NCI-H345 treated with DMSO at 0.1 percent for 48 hours (cell line): Measurements from ENCODE around the gene STAU1.
"Not testable (repeated sequence)": the region's sequence is repeated elsewhere in the genome, so short reads cannot be mapped to it uniquely, and the experiment has no call there.

Experiments used
- DNase-seq: peaks from one replicate; lab custom pipeline; 2025; ENCODE audit not compliant: unreplicated experiment; lab: John Stamatoyannopoulos, UW

The STAU1 gene

DNA sequence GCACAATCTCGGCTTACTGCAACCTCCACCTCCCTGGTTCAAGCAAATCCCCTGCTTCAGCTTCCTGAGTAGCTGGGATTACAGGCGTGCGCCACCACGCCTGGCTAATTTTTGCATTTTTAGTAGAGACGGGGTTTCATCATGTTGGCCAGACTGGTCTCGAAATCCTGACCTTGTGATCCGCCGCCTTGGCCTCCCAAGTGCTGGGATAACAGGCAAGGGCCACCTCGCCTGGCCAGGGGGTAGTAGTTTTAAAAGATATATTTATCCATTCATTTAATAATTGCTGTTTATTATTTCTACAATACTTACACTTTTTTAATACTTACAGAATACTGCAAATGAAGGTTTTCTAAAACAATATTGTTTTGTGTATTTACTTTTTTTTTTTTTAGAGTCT is 15.6 kb upstream of the STAU1 start:
- DNase-seq = no peak

DNA sequence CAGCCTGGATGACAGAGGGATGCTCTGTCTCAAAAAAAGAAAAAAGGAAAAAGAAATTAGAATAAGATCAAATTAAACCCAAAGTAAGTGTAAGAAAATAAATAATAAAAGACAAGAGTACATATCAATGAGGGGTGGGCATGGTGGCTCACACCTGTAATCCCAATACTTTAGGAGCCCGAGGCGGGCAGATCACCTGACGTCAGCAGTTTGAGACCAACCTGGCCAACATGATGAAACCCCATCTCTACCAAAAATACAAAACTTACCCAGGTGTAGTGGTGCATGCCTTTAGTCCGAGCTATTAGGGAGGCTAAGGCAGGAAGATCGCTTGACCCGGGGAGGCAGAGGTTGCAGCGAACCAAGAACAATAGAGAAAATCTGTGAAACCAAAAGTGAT is 14.9 kb upstream of the STAU1 start:
- no peak for DNase-seq

- DNase-seq = no peak
Measured at GRCh38 chr20:49199729-49200293, 11.7 kb upstream of the STAU1 start.

- DNase-seq = not testable (repeated sequence)
Measured at GRCh38 chr20:49192944-49193518, 4.9 kb upstream of the STAU1 start.

DNA sequence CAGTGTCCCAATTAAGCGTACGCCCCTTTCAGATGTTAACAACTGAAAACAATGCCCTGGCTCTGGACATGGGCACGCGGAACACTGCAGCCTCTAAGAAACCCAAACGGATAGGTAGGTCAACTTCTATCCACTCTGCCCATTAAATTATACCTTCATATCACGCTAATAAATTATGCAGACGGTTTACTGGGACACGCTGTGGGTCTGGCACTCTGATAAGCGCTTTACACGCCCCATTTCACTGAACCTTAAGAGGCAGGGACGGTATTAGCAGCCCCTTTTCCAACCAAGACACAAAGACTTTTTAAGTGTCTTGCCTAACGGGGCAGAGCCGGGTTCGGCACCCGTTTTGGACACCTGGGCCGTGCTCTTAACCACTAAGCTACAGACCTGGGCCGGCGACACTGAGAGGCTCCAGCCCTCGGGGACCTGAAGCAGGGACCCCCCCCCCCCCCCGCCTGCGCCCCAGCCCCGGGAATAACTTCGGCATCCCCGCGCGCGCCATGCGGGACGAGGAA is 744 bp downstream of the STAU1 start:
- DNase-seq = no peak

DNA sequence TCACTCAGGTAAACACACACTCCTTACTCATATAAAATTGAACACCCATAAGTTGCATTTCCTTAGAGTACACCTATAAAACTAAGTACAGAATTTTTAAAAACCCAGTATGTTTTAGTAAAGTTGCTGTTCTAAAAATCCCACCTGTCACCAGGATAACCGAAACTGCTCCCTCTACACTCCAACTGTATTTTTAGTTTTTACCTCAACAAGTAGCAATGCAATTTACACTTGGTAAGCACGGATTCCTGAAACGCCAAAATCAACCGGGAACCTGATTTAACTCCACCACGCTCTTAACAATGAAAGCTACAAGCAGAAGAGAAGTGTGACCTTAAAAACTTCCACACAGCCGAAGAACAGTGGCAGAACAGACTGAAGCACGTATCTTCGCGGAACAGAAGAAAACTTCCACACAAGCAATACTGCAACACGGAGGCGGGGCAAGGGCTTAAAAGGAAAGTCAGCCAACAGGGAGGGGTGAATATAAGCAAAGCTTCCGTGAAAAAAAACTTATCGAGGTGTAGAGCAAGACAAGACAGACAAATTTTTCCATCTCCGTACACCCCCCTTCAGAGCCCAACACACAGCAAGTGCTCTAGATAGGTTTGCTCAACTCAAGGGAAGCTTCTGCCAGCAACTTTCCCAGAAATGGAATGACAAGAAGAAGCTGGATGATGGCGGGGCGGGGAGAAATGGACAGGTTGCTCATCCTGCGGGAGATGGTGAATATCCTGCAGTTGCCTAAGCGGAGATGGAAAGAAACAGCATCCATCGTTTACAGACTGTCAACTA is 1.4 kb downstream of the STAU1 start:
- DNase-seq = no peak

DNA sequence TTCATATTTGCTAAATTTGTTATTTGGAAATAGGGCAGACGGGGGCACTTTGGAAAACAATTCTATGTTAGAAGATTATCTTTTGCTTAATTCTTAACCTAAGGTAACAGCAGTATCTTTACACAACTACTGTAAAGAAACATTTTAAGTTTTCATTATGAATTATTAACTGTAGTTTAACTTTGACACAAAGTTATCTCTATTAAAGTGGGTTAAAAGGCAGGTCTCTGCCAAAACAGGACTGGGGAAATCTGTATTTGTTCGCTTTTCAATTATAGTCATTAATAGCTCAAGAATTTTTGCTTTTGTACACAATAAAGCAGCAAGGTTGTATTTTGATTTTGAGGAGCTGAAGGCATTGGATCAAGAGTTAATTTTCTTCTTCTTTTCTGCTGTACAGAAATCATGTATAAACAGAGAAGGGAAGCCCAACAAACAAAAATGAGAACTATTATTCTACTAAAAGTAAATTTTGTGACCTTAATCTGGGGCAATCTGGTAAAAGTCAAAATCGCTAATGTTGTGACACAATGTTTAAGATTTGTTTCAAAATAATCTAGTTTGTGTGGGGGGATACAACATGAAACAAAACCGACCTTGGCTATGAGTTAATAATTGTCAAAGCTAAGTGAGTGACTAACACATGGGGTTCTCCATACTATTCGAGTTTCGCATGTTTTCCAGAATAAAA is 2.9 kb downstream of the STAU1 start:
- DNase-seq = no peak

GRCh38 chr20:49184691-49185070 is 3.5 kb downstream of the STAU1 start:
- no peak for DNase-seq

DNA sequence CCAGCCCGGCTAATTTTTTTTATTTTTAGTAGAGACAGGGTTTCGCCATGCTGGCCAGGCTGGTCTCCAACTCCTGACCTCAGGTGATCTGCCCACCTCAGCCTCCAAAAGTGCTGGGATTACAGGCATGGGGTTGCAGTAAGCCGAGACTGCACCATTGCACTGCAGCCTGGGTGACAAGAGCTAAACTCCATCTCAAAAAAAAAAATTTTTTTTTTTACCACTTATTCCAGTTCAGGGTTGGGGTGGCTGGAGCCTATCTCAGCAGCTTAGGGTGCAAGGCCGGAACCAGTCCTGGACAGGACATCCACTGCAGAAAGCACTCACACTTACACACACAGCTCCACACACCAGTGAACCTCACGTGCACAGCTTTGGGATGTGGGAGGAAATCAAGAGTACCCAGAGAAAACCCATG is 4.0 kb downstream of the STAU1 start:
- not testable (repeated sequence) for DNase-seq

GRCh38 chr20:49183444-49183843 is 4.7 kb downstream of the STAU1 start:
- DNase-seq = no peak

GRCh38 chr20:49181265-49181877 is 6.8 kb downstream of the STAU1 start:
- no peak for DNase-seq

- DNase-seq = no peak
Measured at GRCh38 chr20:49179368-49180277, 8.5 kb downstream of the STAU1 start.

DNA sequence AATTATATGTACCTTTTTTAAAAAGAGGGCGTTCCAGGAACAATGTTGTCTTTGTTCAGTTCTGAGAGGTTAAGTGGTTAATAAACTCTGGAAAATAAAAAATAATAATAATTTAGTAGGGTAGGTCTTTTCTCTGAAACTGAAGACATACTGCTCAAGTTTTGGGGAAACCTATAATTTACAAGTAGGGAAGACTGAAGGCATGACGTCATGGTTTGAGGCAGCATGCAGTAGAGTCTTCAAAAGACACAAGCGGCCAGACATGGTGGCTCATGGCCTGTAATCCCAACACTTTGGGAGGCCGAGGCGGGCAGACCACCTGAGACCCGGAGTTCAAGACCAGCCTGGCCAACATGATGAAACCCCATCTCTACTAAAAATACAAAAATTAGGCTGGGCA is 14.0 kb downstream of the STAU1 start:
- DNase-seq = no peak

DNA sequence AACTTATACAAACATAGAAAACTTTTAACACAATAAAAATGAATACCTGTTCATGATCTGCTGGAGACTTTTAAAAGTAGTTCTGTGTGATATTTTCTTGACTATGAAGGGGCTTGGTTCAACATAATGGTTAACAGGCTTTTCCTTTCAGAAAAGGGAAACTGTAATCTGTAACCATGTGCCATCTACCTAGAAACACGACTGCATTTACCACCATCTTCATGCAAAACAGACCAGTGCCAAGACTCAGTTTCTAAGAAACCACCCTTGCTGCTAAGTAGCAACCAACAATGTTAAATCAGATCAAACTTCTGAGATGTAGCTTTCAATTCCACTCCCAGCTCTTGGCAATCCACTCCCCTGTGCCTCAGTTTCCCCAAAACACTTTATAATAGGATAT is 15.7 kb downstream of the STAU1 start:
- DNase-seq = no peak

DNA sequence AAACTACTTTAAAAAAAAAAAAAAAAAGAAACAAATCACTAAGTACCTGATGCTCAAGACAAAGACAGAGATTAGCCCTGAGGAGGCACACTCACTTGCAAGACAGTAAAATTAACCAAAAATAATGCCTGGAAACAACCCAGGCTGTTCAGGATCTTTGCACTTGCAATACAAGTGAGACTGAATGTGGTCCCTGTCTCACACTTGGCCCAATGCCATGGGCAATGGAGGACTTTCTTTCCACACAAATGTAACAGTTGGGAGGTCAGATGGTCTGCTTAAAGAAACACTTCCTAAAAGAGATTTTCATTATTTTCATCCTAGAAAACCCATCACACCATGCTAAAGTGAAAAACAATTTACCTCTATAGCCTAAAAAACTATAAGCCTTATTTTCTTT is 16.2 kb downstream of the STAU1 start:
- no peak for DNase-seq

DNA sequence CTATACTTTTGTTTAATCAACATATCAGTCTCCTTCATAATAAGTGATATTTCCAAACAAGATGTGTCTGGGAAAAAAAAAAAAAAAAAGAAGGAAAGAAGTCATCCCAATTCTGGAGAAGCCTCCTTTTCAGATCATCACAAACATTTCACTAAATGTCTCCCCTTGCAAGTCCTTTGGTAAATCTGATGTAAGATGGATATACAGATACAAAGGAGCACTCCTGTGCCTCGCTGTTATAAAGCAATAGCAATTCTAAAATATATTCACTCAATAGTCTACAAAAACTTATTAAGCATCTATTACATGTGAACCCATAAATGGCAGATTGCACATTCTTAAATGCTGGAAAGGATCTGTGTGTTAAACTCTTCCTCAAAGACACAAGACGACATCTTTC is 17.4 kb downstream of the STAU1 start:
- DNase-seq = no peak

- DNase-seq = no peak
Measured at GRCh38 chr20:49169547-49169946, 18.6 kb downstream of the STAU1 start.

GRCh38 chr20:49168864-49169263 is 19.3 kb downstream of the STAU1 start:
- not testable (repeated sequence) for DNase-seq

DNA sequence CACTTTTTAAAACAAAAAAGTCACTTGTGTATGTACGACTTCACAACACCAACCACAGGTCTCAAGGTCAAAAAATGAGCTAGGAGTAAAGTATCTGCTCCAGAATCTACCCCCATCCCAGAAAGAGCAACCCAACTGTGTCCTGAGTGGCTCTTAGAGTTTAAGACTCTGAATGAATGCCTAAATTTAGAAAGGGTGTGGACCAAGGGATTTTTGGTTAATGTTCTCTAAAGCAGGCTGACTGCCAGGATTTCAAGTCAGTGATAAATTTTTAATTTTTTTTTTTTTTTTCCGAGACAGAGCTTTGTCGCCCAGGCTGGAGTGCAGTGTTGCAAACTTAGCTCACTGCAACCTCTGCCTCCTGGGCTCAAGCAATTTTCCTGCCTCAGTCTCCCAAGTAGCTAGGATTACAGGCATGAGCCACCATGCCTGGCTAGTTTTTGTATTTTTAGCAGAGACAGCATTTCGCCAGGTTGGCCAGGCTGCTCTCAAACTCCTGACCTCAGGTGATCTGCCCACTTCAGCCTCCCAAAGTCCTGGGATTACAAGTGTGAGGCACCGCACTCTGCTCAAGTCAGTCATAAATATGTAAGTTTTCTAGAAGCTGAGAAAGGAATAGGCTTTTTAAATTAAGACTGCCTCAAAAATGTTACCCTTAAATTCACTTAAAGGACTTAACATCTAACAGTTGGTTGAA is 20.2 kb downstream of the STAU1 start:
- no peak for DNase-seq
